HPDE6-E6E7 (cell line): ENCODE results near the gene DHFR2.
"Not testable (repeated sequence)": the region's sequence is repeated elsewhere in the genome, so short reads cannot be mapped to it uniquely, and the experiment has no call there.

Source experiments
- DNase-seq: peaks from one replicate; pipeline ENCODE4 v3.0.0; 2011; ENCODE audit warnings: missing footprints; ENCODE audit errors: extremely low spot score

The DHFR2 gene

GRCh38 chr3:94065819-94066480 is 3.2 kb upstream of the DHFR2 start:
- DNase-seq, result no peak

- no peak for DNase-seq
Measured at GRCh38 chr3:94065122-94065521, 2.4 kb upstream of the DHFR2 start.

GRCh38 chr3:94064243-94064860 is 1.6 kb upstream of the DHFR2 start:
- DNase-seq, result no peak

- no peak for DNase-seq
Measured at GRCh38 chr3:94063496-94064119, 892 bp upstream of the DHFR2 start.

GRCh38 chr3:94061297-94061696 is 1.4 kb downstream of the DHFR2 start:
- no peak for DNase-seq

GRCh38 chr3:94050546-94050945 is 12.2 kb downstream of the DHFR2 start:
- no peak for DNase-seq

- no peak for DNase-seq
Measured at GRCh38 chr3:94049267-94049666, 13.4 kb downstream of the DHFR2 start.

GRCh38 chr3:94046533-94046932 is 16.2 kb downstream of the DHFR2 start:
- no peak for DNase-seq

- not testable (repeated sequence) for DNase-seq
Measured at GRCh38 chr3:94044100-94044936, 18.4 kb downstream of the DHFR2 start.

GRCh38 chr3:94043285-94043684 is 19.4 kb downstream of the DHFR2 start:
- no peak for DNase-seq

GRCh38 chr3:94036909-94037507 is 25.7 kb downstream of the DHFR2 start:
- DNase-seq, result peak; percentile 1

- peak; percentile 44 for DNase-seq
Measured at GRCh38 chr3:94028093-94028837, 34.5 kb downstream of the DHFR2 start, which contains the start of gene STX19. Gene STX19 (minus strand): TSS chr3:94028597. CDS start chr3:94015269, 13,328 bp downstream.

- no peak for DNase-seq
Measured at GRCh38 chr3:94026623-94027022, 36.1 kb downstream of the DHFR2 start.

- DNase-seq, result no peak
Measured at GRCh38 chr3:94024385-94024784, 38.3 kb downstream of the DHFR2 start.

GRCh38 chr3:94020293-94020692 is 42.4 kb downstream of the DHFR2 start:
- DNase-seq, result no peak

- DNase-seq, result no peak
Measured at GRCh38 chr3:94019659-94020058, 43.1 kb downstream of the DHFR2 start.

- DNase-seq, result no peak
Measured at GRCh38 chr3:94015025-94015424, 47.7 kb downstream of the DHFR2 start.

- DNase-seq, result no peak
Measured at GRCh38 chr3:94012185-94012584, 50.5 kb downstream of the DHFR2 start.

GRCh38 chr3:94011233-94011711 is 51.4 kb downstream of the DHFR2 start:
- DNase-seq, result no peak

- no peak for DNase-seq
Measured at GRCh38 chr3:94009608-94010007, 53.1 kb downstream of the DHFR2 start.

- DNase-seq, result no peak
Measured at GRCh38 chr3:94008253-94008652, 54.5 kb downstream of the DHFR2 start.
